ENCODE data around the gene LRRC71.
A peak's percentile ranks its signal among the peaks of the same experiment; 100 is the strongest.

The LRRC71 gene

DNA sequence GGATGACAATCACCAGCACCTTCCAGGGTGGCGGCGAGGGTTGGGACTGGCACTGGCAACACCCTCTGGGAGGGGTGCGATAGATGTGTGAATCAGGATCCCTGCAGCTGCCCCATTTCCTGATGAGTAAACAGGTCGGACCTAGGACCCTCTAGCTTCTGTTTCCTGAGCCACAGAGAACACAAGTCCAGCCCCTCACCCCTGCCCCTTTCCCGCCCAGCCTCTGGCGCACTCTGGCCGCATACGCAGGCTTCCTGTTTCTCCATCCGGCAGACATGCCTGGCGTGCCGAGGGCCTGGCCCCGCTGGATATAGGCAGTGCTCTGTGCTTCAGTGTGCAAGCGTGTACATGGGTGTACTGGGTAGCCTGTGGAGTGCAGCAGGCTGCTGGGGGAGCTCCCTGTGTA, 22.3 kb upstream of the LRRC71 start:
- peak; percentile 76 for DNase-seq
- TF ChIP-seq, protein P1, sequence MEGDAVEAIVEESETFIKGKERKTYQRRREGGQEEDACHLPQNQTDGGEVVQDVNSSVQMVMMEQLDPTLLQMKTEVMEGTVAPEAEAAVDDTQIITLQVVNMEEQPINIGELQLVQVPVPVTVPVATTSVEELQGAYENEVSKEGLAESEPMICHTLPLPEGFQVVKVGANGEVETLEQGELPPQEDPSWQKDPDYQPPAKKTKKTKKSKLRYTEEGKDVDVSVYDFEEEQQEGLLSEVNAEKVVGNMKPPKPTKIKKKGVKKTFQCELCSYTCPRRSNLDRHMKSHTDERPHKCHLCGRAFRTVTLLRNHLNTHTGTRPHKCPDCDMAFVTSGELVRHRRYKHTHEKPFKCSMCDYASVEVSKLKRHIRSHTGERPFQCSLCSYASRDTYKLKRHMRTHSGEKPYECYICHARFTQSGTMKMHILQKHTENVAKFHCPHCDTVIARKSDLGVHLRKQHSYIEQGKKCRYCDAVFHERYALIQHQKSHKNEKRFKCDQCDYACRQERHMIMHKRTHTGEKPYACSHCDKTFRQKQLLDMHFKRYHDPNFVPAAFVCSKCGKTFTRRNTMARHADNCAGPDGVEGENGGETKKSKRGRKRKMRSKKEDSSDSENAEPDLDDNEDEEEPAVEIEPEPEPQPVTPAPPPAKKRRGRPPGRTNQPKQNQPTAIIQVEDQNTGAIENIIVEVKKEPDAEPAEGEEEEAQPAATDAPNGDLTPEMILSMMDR (IDR thresholded peaks at IDR 0.05; ENCODE audit: low read depth, low read length), result no peak
- no peaks in the 10 kb centered on the region for H3K9me3 ChIP-seq
- H3K36me3 ChIP-seq, result no peaks in the 10 kb centered on the region
- H3K4me1 ChIP-seq, result peaks cover 56% of the 10 kb centered on the region
- H3K27me3 ChIP-seq, result no peaks in the 10 kb centered on the region
- H3K4me3 ChIP-seq (ENCODE audit: low read depth, low read length), result no peak overlapping the region

DNA sequence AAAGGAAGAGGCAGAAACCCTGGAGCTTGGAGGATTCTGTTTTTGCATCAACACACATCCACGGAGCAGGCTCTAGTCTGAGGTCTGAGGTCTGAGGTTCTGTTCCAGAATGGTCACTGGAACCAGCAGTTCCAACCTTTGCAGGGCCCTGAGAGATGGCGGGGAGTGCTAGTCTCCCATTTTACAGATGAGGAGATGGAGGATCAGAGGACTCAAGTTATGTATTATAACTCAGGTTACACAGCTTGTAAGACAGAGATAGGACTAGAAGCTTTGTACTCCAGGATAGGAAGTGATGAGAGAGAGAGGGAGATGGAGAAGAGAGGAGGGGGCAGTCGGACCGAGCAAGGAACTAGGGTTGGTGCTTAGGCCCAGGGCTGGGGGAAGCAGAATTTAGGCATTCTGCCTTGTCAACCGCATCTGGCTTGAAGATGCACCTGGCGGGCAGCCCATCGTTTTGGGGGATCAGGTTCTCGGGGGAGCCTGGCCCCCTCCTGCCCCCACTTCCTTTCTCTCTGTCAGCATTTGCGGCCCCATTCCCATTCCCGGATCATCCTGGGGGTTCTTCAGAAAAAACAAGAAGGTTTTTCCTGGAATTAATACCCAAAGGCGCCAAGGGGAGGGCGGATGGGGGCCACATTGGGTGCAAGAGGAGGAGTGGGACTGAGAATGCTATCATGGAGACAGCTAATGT, 21.3 kb upstream of the LRRC71 start:
- H3K4me1 ChIP-seq, result peaks cover 50% of the 10 kb centered on the region
- H3K27me3 ChIP-seq, result no peaks in the 10 kb centered on the region
- TF ChIP-seq, protein P1 (IDR thresholded peaks at IDR 0.05; ENCODE audit: low read depth, low read length), result no peak
- no peak overlapping the region for H3K4me3 ChIP-seq (ENCODE audit: low read depth, low read length)
- DNase-seq, result no peak
- H3K9me3 ChIP-seq, result no peaks in the 10 kb centered on the region
- no peaks in the 10 kb centered on the region for H3K36me3 ChIP-seq

DNA sequence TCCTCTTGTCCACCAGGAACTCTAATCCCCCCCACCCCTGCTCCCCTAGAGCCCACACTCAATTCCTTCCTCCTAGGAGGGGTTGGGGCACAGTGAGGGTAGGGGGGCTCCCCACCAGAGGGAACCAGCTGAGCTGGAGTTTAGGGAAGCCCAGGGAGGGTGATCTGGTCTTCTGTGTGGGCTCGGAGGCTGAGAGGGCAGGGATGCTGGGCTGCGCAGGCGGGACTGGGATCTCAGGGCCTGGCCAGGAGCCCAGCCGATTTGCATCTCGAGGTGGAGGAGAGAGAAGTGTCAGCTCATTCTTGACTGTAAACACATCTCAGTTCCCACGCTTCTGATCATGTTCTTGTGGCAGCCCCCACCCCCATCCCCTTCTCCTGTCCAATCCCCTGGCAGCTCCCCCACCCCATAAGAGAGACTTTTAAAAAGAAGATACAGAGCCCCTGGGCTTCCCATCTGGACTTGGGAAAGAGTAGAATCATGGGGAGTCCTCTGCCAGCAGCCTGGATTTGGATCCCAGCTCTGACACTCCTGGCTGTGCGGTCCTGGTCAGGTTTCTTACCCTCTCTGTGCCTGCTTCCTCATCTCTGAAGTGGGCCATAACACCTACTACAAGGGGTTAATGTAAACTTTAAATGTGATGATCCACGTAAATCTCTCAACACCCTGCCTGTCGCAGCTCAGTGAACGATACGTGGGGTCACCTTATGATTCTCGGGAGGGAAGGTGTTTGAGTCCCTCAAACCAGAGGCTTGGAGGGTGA, 20.3 kb upstream of the LRRC71 start:
- H3K27me3 ChIP-seq, result no peaks in the 10 kb centered on the region
- DNase-seq, result no peak
- no peak overlapping the region for H3K4me3 ChIP-seq (ENCODE audit: low read depth, low read length)
- H3K36me3 ChIP-seq, result no peaks in the 10 kb centered on the region
- no peaks in the 10 kb centered on the region for H3K9me3 ChIP-seq
- TF ChIP-seq, protein P1 (IDR thresholded peaks at IDR 0.05; ENCODE audit: low read depth, low read length), result no peak
- H3K4me1 ChIP-seq, result peaks cover 40% of the 10 kb centered on the region

DNA sequence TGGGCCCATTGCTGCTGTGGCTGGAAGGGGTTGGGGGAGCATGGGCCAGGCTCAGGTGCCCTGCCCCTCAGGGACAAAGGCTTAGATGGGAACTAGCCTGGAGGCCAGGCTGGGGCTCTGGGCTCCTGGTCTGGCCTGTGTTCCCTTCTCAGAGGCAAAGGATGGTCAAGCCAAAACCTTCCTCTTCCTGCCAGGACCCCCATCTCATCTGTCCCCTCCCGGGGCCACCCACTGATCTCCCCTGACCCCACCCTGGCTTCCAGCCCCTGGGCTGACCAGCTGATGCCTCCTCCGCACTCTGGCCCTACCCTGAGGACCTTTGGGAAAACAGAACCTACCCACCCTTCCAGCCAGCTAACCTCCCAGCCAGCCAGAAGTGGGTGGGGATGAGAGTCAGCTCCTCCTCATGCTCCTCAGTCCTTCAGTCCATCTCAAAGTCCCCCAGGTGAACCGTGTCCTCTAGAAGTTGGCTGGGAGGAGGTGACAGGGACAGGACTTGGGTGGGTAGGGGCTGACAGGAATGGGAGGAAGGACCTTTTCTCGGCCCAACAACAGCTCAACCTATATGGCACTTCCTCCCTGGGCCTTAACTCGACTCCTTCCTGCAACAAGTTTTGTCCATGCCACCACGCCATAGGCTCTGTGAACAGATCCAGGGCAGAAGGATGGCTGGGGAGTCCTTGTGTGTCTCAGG, 19.4 kb upstream of the LRRC71 start:
- H3K4me1 ChIP-seq, result peaks cover 33% of the 10 kb centered on the region
- H3K36me3 ChIP-seq, result no peaks in the 10 kb centered on the region
- TF ChIP-seq, protein P1 (IDR thresholded peaks at IDR 0.05; ENCODE audit: low read depth, low read length), result no peak
- no peak overlapping the region for H3K4me3 ChIP-seq (ENCODE audit: low read depth, low read length)
- H3K27me3 ChIP-seq, result no peaks in the 10 kb centered on the region
- DNase-seq, result no peak
- H3K9me3 ChIP-seq, result no peaks in the 10 kb centered on the region

DNA sequence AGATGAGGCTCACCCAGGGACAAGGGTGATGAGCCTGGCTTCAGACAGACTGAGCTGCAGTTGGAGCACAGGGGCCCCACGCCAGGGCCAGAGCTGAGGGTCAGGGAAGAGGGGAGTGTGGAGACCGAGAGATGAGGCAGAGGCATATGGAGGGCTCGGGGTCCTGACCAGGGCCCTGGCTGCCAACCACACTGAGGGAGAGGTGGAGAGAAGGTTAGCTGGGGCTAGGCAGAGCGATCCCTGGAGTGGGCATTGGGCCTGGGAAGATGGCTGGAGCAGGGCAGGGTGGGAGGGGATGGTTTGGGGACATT, 18.9 kb upstream of the LRRC71 start:
- no peaks in the 10 kb centered on the region for H3K36me3 ChIP-seq
- DNase-seq, result no peak
- no peaks in the 10 kb centered on the region for H3K27me3 ChIP-seq
- TF ChIP-seq, protein P1 (IDR thresholded peaks at IDR 0.05; ENCODE audit: low read depth, low read length), result no peak
- no peak overlapping the region for H3K4me3 ChIP-seq (ENCODE audit: low read depth, low read length)
- no peaks in the 10 kb centered on the region; the same call in 1 of the 2 replicates for H3K9me3 ChIP-seq
- H3K4me1 ChIP-seq, result peaks cover 30% of the 10 kb centered on the region
